Glomerular visceral epithelial cell (primary cell): ENCODE measurements around the gene ERO1A.
"Not testable (repeated sequence)": the region's sequence is repeated elsewhere in the genome, so short reads cannot be mapped to it uniquely, and the experiment has no call there.

ENCODE experiments used
- DNase-seq: peaks from one replicate; pipeline ENCODE4 v3.0.0-alpha.2; 2016; ENCODE audit errors: extremely low spot score

The ERO1A gene

DNA sequence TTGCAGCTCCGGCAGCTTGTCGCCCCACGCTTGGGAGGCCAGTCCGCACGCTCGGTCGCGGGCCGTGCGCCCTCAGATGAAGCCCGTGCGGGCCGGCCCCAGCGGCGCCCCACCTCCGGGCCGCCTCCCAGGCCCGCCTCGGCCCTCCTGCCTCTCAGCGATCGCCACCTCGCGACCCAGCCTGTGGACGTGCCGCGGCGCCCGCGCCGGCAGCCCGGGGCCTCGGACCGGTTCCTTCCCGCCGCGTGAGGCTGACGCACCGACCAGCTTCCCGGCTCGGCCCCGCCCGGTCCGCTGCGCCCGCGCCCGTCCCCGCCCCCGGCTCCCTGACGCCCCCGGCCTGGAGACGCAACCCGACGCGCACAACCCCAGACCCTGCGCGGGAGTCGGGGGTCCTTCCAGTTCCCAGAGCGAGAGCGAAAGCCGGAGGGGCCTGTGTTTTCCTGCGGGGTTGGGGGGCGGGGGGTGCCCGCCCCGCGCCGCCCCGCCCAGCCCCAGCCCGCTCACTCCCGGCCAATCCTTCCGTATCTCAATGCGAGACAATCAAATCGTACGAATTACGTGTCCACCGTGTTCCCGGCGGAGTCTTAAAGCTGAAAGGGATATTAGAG, at the start of gene ERO1A:
TSS of gene ERO1A (minus strand) at position 78 of the 611 bp plus-strand sequence. CDS start at position 1, 77 bp downstream.
- peak; percentile 80 for DNase-seq

- no peak for DNase-seq
Observed at GRCh38 chr14:52741865-52742264, 46.5 kb upstream of the ERO1A start.

DNA sequence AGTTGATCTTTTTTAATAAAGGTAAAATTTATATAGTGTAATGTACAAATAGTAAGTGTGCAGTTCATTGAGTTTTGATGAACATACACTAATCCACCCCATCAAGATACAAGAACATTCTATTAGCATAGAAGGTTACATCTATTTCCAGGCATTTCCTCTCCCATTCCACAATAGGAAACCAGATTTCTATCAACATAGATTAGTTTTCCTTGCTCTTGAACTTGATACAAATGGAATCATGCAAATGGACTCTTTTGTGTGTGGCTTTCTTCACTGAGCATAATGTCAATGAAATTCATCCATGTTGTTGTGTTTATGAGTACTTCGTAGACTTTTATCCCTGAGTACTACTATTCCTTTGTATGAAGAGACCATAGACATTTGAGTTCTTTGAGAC, 45.4 kb upstream of the ERO1A start:
- no peak for DNase-seq

DNA sequence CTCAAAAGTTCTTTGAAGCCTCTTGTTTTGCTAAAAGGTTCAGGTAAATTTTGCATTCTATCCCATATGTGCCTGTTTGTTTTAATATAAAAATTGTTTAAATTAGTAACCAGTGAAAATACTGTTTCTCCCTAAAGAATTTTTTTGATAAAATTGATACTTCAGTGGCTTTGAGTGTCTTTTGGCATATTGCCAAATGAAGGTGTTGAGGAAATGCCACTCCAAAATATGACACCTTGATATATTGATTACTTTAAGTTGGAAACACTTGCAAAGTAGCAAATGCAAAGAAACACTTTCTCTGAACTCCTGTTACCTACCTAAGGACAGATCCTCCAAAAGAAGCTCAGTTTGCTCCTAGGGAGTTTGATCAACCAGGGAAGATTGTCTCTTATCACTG, 43.1 kb upstream of the ERO1A start:
- no peak for DNase-seq

DNA sequence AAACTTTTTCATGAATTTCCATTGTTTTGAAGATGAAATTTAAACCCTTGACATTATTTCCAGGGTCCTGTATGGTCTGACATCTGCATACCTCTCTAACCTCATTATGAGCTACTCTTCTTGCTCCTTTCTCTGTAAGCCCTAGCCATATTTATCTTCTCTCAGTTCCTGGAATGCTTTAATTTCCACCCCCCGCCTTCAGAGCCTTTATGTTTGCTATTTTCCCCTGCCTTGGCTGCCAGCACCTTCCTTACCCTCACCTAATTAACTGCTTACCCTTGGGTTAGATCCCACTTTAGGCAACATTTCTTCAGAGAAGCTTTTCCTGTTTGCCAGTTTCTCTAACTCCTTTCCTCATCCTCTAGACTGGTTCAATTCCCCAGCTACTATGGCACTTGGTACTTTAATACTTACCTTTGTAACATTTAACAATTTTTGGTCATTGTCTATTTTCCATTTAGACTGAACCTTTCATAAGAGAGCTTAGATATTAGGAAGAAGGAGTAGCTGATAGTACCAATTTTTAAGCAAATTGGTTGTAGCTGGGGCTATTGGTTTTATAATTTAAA, 40.6 kb upstream of the ERO1A start:
- DNase-seq = no peak

GRCh38 chr14:52733824-52734223, 38.5 kb upstream of the ERO1A start:
- no peak for DNase-seq

DNA sequence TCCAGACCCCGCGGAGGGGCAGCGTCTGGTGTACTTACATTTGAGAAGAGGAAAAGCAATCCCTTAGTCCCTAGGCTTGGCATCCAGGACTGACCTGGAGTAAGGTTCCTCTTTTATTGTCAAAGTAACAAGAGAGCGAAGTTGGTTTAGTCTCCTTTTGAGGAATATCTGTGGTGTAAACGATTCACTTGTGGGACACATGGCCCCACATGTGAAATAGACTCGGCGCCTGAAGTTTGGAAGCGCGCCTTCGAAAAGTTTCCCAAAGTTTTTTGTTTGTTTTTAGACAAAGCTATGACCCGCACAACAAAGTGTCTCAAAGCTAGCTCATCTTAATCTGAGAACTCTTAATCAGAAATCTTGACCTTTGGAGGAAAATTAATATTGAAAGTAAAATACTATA, 35.4 kb upstream of the ERO1A start:
- no peak for DNase-seq

DNA sequence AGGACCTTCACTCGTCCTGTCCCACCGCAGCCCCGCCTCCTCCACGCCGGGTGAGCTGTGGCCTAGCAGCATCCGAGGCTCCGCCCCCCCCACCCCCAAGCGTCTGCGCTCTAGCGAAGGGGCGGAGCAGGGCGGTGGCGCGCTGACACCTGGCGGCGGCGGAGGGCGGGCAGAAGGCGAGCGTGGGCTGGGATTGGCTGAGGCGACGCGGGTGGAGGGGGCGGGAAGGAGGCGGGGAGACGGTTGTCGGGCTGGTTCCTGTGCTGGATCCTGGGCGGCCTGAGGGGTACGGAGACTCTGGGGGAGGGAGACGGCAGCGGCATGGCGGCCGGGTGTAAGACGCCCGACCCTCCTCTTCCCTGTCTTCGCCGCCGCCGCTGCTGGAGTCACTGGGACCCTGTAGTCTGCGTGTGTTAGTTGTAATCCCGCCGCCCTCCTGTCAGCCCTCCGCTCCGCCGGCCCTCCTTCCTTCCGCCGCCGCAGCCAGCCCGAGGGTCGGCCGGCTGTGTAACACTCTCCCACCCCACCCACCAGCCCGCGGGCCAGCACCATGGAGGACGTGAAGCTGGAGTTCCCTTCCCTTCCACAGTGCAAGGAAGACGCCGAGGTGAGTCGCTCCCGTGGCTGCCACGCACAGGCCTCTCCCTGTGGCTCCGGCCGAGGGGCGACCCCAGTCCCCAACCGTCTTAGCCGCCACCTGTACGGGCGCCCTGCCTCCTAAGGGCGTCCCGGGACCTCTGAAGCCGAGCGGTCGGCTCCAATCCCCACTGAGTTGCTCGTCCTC, 34.8 kb upstream of the ERO1A start, which contains the start of gene STYX:
TSS of gene STYX (plus strand) at position 242 of the 784 bp plus-strand sequence. CDS start at position 551, 309 bp downstream.
- DNase-seq = peak; percentile 99

- no peak for DNase-seq
Observed at GRCh38 chr14:52729585-52729924, 34.2 kb upstream of the ERO1A start.

DNA sequence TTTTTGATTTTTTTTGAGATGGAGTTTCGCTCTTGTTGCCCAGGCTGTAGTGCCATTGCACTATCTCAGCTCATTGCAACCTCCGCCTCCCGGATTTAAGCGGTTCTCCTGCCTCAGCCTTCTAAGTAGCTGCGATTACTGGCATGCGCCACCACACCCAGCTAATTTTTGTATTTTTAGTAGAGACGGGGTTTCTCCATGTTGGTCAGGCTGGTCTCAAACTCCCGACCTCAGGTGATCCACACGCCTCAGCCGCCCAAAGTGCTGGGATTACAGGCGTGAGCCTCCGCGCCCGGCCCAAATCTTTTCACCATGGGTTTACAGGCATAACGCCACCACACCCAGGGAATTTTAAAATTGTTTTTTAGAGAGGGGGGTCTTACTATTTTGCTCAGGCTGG, 33.7 kb upstream of the ERO1A start:
- not testable (repeated sequence) for DNase-seq

DNA sequence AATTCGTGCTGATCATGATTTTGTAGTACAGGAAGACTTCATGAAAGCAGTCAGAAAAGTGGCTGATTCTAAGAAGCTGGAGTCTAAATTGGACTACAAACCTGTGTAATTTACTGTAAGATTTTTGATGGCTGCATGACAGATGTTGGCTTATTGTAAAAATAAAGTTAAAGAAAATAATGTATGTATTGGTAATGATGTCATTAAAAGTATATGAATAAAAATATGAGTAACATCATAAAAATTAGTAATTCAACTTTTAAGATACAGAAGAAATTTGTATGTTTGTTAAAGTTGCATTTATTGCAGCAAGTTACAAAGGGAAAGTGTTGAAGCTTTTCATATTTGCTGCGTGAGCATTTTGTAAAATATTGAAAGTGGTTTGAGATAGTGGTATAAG, 32.2 kb upstream of the ERO1A start:
- not testable (repeated sequence) for DNase-seq

DNA sequence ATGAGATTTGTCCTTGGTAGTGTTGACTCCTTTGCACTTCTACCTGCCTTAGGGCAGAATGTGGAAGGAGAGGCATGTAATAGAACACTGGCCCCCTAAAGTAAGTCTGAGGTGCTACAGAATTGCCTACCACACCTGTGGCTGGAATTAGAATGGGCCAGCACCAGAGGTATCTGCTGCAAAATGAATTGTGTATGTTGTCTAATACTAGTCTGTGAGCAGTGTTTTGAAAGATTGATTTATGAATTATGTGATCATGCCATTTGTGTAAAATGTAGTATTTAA, 28.9 kb upstream of the ERO1A start:
- no peak for DNase-seq

DNA sequence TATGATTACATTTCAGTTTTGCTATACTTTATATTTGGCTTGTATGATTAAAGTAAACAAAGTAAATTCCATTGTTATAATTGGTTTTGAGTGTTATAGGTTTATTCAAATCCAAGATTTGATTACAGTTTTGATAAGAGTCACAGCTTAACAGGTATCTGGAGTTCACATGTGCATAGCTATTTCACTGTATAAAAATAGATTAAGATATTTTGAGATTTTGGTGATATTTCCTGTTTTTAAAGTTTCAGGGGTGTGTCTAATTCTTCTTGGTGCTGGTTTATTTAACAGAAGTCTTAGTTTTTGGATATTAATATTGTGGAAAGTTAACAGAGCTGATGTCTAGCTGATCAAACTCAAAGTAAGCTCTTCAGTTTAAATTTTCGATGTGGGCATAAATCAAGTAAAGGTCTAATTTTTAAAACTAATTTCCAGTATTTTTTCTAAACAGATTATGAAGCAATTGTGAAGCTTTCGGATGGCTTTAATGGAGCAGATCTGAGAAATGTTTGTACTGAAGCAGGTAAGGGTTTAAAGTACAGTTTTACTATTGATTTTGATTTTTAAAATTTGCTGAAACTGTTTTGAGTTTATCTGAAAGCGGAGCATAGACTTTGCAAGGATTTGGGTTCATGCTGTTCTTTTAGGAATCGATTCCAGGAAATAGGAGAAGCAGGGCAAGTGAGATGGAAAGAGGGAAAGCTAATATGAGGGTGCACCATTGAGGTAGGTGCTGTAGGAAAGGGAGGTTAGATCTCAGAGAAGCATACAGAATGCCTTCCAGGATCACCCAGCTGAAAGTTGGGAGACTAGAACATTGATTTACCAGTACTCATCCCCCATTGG, 28.4 kb upstream of the ERO1A start:
- DNase-seq = no peak

DNA sequence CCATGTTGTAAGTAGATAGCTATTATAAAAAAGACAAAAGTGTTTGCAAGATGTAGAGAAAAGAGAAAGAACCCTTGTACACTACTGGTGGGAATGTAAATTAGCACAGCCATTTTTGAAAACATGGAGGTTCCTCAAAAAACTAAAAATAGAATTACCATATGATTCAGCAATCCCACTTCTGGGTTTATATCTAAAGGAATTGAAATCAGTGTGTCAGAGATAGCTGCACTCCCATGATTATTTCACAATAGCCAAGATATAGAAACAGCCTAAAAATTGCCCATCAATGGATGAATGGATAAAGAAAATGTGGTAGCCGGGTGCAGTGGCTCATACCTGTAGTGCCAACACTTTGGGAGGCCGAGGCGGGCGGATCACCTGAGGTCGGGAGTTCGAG, 20.8 kb upstream of the ERO1A start:
- DNase-seq = no peak

DNA sequence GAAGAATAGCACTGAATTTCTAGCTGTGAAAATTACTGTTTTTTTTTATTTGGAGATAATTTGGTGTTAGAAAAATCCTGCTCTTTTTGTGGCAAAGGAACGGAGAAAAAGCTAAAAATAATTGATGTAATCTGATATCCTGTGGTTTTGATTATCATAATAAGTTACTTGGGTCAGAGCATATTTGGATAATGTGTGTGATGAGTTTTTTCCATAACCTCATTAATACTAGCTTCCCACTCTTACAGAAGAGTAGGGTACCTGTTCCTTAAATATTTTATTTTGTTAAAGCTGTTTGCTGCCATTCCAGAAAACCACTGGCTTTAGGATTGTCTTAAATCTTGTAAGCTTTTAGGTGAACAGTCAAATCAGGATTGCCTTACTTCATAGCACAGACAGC, 16.3 kb upstream of the ERO1A start:
- DNase-seq = no peak

DNA sequence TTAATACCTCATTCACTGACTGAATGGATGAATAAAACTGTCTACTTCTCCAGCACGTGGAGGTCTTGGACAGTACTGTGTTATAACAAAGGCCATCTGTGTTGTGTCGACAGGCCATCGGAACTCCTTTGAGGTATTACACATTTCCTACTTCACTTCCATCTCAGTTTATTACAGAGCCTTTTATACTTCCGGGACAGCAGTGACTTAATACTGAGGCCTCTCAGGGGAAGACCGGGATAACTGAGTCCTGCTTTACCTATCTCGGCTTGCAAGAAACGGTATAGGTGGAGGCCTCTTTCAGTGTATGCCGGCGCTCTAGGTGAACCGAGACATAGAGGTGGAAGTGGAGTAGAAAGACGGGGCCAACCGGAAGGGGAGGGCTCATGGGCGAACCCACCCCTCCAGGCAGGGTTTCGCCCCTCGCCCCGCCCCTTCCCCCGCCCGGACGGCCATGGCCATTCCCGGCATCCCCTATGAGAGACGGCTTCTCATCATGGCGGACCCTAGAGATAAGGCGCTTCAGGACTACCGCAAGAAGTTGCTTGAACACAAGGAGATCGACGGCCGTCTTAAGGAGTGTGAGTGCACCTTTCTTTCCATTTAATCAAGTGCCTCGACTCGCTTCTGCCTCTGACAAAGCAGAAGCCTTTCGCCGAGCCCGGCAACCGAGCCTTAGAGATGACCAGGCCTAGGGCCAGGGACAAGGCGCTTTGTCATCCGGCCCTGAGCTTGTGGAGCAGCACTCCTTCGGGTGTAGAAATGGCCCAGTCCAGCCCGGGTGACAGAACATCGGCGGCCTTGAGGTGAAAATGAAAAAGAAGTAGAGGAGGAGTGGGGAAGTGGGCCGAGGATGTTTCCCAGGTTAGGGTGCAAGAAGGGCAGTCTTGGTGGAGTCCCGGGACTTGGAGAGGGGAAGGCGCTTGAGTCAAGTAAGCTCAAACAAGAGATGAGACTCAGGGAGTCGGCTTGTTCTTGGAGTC, 11.7 kb upstream of the ERO1A start, which contains the start of gene PSMC6:
TSS of gene PSMC6 (plus strand) at position 477 of the 983 bp plus-strand sequence. CDS start at position 497, 20 bp downstream.
- DNase-seq = peak; percentile 92

GRCh38 chr14:52706286-52706685, 10.9 kb upstream of the ERO1A start:
- DNase-seq = no peak

- no peak for DNase-seq
Observed at GRCh38 chr14:52703664-52704063, 8.3 kb upstream of the ERO1A start.

GRCh38 chr14:52703225-52703624, 7.9 kb upstream of the ERO1A start:
- peak; percentile 35 for DNase-seq

GRCh38 chr14:52701223-52701622, 5.9 kb upstream of the ERO1A start:
- DNase-seq = no peak

DNA sequence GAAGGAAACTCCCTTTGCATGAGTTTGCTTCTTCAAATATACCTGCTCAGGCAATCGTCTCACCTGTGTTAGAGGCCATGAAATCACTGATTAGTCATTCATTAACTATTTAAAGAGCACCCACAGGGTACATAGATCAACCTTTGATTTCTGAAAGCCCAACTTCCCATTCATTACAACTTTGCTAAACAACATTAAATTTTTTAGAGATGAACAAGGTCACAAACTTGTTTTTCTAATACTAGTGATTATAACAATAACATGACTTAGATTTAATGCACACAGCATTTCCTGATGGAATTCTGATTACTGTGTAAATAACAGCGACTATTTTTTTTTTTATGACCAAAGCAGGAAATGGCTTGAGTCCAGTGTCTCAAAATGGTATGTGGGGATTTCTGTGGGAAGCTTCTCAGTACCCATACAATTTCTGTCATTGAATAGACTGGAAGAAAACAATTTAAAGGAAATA, 5.4 kb upstream of the ERO1A start:
- DNase-seq = no peak
